ENCODE measurements around the gene PRSS36. TPM values are rescaled to one million over a fixed set of nuclear protein-coding genes. Genes with fewer than 3 reads are reported as not detected.
"Not testable (repeated sequence)": the region's sequence is repeated elsewhere in the genome, so short reads cannot be mapped to it uniquely, and the experiment has no call there.

PRSS36 gene
- total RNA-seq, 1 experiment from 2014 or later = not detected

- no peak for DNase-seq (ENCODE audit: extremely low read depth, low read depth)
Observed at GRCh38 chr16:31107465-31107867, 42.4 kb downstream of the PRSS36 start.

DNA sequence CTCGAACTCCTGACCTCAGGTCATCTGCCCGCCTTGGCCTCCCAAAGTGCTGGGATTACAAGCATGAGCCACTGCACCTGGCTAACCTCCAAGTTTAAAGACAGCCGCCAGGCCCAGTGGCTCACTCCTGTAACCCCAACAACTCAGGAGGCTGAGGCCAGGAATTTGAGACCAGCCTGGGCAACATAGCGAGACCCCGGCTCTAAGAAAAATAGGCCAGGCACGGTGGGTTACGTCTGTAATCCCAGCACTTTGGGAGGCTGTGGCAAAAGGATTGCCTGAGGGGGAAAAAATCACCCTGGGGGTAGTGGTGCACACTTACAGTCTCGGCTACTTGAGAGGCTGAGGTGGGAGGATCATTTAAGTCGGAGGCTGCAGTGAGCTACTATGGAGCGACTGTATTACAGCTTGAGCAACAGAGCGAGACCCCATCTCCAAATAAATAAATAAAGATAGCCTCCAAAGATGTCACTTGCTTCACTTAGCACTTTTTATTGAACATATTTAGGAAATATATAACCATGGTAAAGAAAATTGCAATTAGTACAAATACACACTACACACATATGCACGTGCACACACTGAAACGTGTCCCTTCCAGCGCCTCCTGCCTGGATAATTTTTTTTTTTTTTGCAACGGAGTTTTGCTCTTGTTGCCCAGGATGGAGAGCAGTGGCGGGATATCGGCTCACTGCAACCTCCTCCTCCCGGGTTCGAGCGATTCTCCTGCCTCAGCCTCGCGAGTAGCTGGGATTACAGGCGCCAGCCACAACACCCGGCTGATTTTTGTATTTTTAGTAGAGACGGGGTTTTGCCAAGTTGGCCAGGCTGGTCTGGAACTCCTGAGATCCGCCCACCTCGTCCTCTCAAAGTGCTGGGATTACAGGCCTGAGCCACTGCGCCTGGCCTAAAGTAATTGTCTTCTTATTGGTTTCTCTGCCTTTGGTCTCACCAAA is 43.1 kb downstream of the PRSS36 start:
- DNase-seq (ENCODE audit: extremely low read depth, low read depth) = no peak

GRCh38 chr16:31105677-31106213 is 44.1 kb downstream of the PRSS36 start:
- peak; percentile 67 for DNase-seq (ENCODE audit: extremely low read depth, low read depth)

DNA sequence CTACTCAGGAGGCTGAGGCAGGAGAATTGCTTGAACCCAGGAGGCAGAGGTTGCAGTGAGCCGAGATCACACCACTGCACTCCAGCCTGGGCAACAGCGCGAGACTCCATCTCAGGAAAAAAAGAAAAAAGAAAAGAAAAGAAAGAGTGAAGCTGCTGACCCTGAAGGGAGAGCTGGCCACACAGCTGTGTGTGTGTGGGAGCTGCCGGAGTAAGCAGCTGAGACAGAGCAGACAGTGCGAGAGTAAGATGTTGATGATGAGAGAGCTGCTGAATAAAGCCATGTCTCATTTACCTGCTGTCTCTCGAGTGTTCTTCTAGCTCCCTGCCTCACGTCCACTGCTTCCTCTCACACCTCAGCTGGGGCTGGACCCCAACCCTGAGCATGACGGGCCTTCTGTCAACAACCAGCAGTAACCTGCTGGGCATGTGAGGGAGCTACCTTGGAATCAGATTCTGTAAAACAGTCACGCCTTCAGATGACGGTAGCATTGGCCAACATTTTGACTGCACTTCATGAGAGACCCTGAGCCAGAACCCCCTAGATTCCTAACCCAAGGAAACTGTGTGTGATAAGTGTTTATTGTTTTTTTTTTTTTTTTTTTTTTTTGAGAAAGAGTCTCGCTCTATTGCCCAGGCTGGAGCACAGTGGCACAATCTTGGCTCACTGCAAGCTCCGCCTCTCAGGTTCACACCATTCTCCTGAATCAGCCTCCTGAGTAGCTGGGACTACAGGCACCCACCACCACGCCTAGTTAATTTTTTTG is 48.8 kb downstream of the PRSS36 start:
- not testable (repeated sequence) for DNase-seq (ENCODE audit: extremely low read depth, low read depth)

GRCh38 chr16:31099860-31100638 is 49.8 kb downstream of the PRSS36 start:
- no peak for DNase-seq (ENCODE audit: extremely low read depth, low read depth)

GRCh38 chr16:31094424-31095120 is 55.3 kb downstream of the PRSS36 start, which contains the start of gene VKORC1:
VKORC1 (minus strand) TSS chr16:31094797; CDS start chr16:31094729, 68 bp downstream.
- peak; percentile 98 for DNase-seq (ENCODE audit: extremely low read depth, low read depth)

- no peak for DNase-seq (ENCODE audit: extremely low read depth, low read depth)
Observed at GRCh38 chr16:31094088-31094423, 55.8 kb downstream of the PRSS36 start.

- DNase-seq (ENCODE audit: extremely low read depth, low read depth) = no peak
Observed at GRCh38 chr16:31093132-31093703, 56.6 kb downstream of the PRSS36 start.

- no peak for DNase-seq (ENCODE audit: extremely low read depth, low read depth)
Observed at GRCh38 chr16:31092330-31092729, 57.5 kb downstream of the PRSS36 start.

GRCh38 chr16:31090540-31090939 is 59.3 kb downstream of the PRSS36 start:
- DNase-seq (ENCODE audit: extremely low read depth, low read depth) = no peak

GRCh38 chr16:31089199-31089598 is 60.7 kb downstream of the PRSS36 start:
- DNase-seq (ENCODE audit: extremely low read depth, low read depth) = no peak

Small RNA genes lying within 50 kb of the gene (small RNA-seq; reads per million reads assigned to genes)
- gene AC009088.4 (0 reads per million in 2 experiments), gene NDUFA3P6 (0 reads per million in 2 experiments)

Other genes with a start within 250 kb of the PRSS36 start
- 12.3 and 14.2 TPM in 2 replicates for gene FBXL19, start 226.5 kb downstream of the PRSS36 start, total RNA-seq (2014; rRNA removed; shearing (Covaris generic))
- gene ORAI3, start 201.0 kb downstream of the PRSS36 start, total RNA-seq (2014; rRNA removed; shearing (Covaris generic)) = 20.1 and 21.9 TPM in 2 replicates
- 5.0 and 6.8 TPM in 2 replicates for gene SETD1A, start 192.3 kb downstream of the PRSS36 start, total RNA-seq (2014; rRNA removed; shearing (Covaris generic))
- gene HSD3B7, start 164.9 kb downstream of the PRSS36 start, total RNA-seq (2014; rRNA removed; shearing (Covaris generic)) = 16.0 and 17.0 TPM in 2 replicates
- 0.10 and 0.46 TPM in 2 replicates for gene STX1B, start 139.4 kb downstream of the PRSS36 start, total RNA-seq (2014; rRNA removed; shearing (Covaris generic))
- gene STX4, start 116.5 kb downstream of the PRSS36 start, total RNA-seq (2014; rRNA removed; shearing (Covaris generic)) = 19.1 and 25.1 TPM in 2 replicates
- 8.5 and 10.6 TPM in 2 replicates for gene ZNF668, start 75.8 kb downstream of the PRSS36 start, total RNA-seq (2014; rRNA removed; shearing (Covaris generic))
- gene ZNF646, start 75.6 kb downstream of the PRSS36 start, total RNA-seq (2014; rRNA removed; shearing (Covaris generic)) = 12.6 and 13.8 TPM in 2 replicates
- 1.3 TPM in 2 replicates for gene PRSS53, start 61.1 kb downstream of the PRSS36 start, total RNA-seq (2014; rRNA removed; shearing (Covaris generic))
- 138 and 148 TPM in 2 replicates for gene VKORC1, start 55.3 kb downstream of the PRSS36 start, total RNA-seq (2014; rRNA removed; shearing (Covaris generic))
- 24.0 and 26.9 TPM in 2 replicates for gene BCKDK, start 41.7 kb downstream of the PRSS36 start, total RNA-seq (2014; rRNA removed; shearing (Covaris generic))
- 33.2 and 45.2 TPM in 2 replicates for gene KAT8, start 32.4 kb downstream of the PRSS36 start, total RNA-seq (2014; rRNA removed; shearing (Covaris generic))
- not detected in 2 replicates for gene PRSS8, start 14.3 kb downstream of the PRSS36 start, total RNA-seq (2014; rRNA removed; shearing (Covaris generic))
- gene FUS, start 30.1 kb upstream of the PRSS36 start, total RNA-seq (2014; rRNA removed; shearing (Covaris generic)) = 27.3 and 49.7 TPM in 2 replicates
- gene PYCARD, start 52.7 kb upstream of the PRSS36 start, total RNA-seq (2014; rRNA removed; shearing (Covaris generic)) = not detected in 2 replicates
- gene TRIM72, start 64.1 kb upstream of the PRSS36 start, total RNA-seq (2014; rRNA removed; shearing (Covaris generic)) = under 0.01 TPM in 1 of 2 replicates, not detected in the other
- gene PYDC1, start 67.1 kb upstream of the PRSS36 start, total RNA-seq (2014; rRNA removed; shearing (Covaris generic)) = not detected in 2 replicates
- not detected in 2 replicates for gene ITGAM, start 109.9 kb upstream of the PRSS36 start, total RNA-seq (2014; rRNA removed; shearing (Covaris generic))
- not detected in 2 replicates for gene ITGAX, start 205.1 kb upstream of the PRSS36 start, total RNA-seq (2014; rRNA removed; shearing (Covaris generic))
- gene ITGAD, start 243.3 kb upstream of the PRSS36 start, total RNA-seq (2014; rRNA removed; shearing (Covaris generic)) = not detected in 2 replicates

All from NCI-H460 (cell line).